Measurements from ENCODE around the gene ZNF366. TPM values are rescaled to one million over a fixed set of nuclear protein-coding genes. Genes with fewer than 3 reads are reported as not detected.

ZNF366 gene
- total RNA-seq, 2 experiments from 2014 or later, result not detected

DNA sequence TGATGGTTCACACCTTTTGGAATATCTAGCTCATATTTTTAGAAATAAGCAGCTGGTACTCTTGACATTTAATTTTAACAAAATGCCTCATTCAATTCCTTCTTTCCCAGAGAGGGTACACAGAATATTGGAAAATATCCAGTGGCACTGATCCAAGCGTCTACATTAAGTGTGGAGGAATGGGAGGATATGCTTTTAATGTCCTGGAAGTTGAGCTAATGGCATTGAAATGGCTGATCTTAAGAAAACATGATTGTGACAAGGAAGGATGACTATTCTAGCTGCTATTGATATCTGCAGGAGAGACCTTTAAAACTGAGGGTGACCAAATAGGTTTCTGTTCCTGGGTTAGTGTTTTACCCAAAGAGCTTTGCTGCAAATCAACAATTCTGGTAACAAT is 30.0 kb downstream of the ZNF366 start:
- ChIA-PET POLR2A (no interaction called here), CTCF (no interaction called here)
- H3K4me3 Mint-ChIP-seq, result no peak overlapping the region
- peaks cover 29% of the 10 kb centered on the region for H3K27me3 Mint-ChIP-seq
- no peaks in the 10 kb centered on the region for H3K4me1 Mint-ChIP-seq
- H3K36me3 Mint-ChIP-seq (ENCODE audit: low read depth), result no peaks in the 10 kb centered on the region
- H3K27ac Mint-ChIP-seq, result no peak overlapping the region
- H3K9me3 Mint-ChIP-seq, result no peaks in the 10 kb centered on the region
- no peak for DNase-seq

DNA sequence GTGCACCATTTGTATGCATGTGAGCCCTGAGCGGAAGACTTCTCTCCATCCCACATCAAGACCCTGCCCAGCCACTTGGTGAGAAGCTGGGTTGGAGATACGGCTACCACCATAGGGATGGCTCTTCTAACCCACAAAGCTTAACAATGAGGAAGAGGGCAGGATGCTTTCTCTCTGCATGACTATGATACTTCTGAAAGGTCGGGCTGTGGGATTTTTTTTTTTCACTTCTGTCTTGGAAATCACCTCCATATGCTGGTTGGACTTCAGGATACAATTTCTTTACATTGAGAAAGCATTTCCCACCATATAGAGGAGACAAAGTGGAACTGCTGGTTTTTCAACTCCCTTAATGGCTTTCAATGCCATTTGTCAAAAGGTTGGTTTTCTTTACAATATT is 30.5 kb downstream of the ZNF366 start:
- no peak for DNase-seq
- ChIA-PET CTCF (no interaction called here), POLR2A (no interaction called here)
- H3K4me3 Mint-ChIP-seq, result no peak overlapping the region
- no peaks in the 10 kb centered on the region for H3K4me1 Mint-ChIP-seq
- no peaks in the 10 kb centered on the region for H3K36me3 Mint-ChIP-seq (ENCODE audit: low read depth)
- H3K9me3 Mint-ChIP-seq, result no peaks in the 10 kb centered on the region
- no peak overlapping the region for H3K27ac Mint-ChIP-seq
- H3K27me3 Mint-ChIP-seq, result peaks cover 29% of the 10 kb centered on the region

DNA sequence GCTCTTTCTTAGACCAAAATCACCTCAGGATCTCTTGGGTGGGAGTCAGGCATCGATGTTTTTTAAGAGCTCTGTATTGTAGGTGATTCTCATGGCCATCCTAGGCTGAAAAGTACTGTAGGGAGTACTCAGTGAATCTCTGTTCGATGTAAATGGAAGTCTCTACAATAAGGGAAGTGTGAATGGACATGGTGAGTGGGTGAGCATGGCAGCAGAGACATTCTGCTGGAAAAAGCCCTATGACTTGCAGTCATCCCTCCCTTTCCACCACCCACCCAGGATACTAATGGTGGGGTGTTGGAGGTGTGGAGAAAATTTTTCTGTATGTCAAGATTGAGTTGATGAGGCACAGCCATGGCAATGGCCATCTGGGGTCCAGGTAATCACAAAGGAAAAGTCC is 30.9 kb downstream of the ZNF366 start:
- ChIA-PET POLR2A (no interaction called here), CTCF (no interaction called here)
- Mint-ChIP-seq H3K27me3 (peaks cover 29% of the 10 kb centered on the region), H3K27ac (no peak overlapping the region), H3K9me3 (no peaks in the 10 kb centered on the region), H3K36me3 (ENCODE audit: low read depth) (no peaks in the 10 kb centered on the region), H3K4me3 (no peak overlapping the region), H3K4me1 (no peaks in the 10 kb centered on the region)
- DNase-seq, result no peak

DNA sequence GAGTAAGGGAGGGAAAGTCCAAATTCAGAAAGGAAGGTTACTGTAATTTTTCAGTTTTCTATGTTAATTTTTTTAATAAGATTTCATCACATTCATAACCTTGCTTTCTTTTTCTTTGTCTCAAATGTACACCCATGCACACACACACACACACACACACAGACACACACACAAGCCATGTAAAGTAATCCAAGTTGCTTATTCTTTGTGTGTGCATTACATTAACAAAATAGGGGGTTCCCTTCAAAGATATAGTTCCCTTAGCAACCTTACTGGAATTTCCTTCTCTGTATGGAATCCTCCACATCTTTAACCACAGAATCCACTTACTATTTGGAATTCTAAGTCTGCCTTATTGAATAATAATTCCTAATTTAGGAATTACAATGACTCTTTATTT is 32.7 kb downstream of the ZNF366 start:
- Mint-ChIP-seq H3K27me3 (peaks cover 31% of the 10 kb centered on the region), H3K4me1 (no peaks in the 10 kb centered on the region), H3K4me3 (no peak overlapping the region), H3K27ac (no peak overlapping the region), H3K36me3 (ENCODE audit: low read depth) (no peaks in the 10 kb centered on the region), H3K9me3 (no peaks in the 10 kb centered on the region)
- no peak for DNase-seq
- ChIA-PET CTCF (no interaction called here), POLR2A (no interaction called here)

DNA sequence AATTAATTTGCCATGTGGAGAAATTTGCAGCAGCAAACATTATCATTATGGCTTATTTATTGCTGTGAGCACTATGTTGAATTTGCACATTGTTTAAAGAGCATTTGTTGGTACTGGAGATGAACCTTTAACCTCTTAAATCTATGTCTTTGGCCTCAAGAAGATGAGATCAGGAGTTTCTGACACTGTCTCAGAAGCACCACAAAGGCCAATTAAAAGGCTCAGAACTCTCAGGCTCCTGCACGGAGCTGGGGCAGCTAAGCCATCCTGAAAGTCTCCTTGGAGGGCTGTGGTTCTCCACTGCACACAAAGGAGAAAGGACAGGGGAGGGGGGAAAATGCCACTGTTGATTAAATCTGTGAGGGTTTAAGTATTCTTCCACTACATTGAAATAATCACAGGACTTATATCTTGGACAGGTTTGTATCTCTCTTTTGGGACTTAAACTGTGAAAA is 33.1 kb downstream of the ZNF366 start:
- no peaks in the 10 kb centered on the region for H3K4me1 Mint-ChIP-seq
- H3K4me3 Mint-ChIP-seq, result no peak overlapping the region
- CTCF ChIA-PET, result no interaction called here
- peaks cover 31% of the 10 kb centered on the region for H3K27me3 Mint-ChIP-seq
- POLR2A ChIA-PET, result no interaction called here
- H3K27ac Mint-ChIP-seq, result no peak overlapping the region
- no peaks in the 10 kb centered on the region for H3K36me3 Mint-ChIP-seq (ENCODE audit: low read depth)
- H3K9me3 Mint-ChIP-seq, result no peaks in the 10 kb centered on the region
- DNase-seq, result no peak

DNA sequence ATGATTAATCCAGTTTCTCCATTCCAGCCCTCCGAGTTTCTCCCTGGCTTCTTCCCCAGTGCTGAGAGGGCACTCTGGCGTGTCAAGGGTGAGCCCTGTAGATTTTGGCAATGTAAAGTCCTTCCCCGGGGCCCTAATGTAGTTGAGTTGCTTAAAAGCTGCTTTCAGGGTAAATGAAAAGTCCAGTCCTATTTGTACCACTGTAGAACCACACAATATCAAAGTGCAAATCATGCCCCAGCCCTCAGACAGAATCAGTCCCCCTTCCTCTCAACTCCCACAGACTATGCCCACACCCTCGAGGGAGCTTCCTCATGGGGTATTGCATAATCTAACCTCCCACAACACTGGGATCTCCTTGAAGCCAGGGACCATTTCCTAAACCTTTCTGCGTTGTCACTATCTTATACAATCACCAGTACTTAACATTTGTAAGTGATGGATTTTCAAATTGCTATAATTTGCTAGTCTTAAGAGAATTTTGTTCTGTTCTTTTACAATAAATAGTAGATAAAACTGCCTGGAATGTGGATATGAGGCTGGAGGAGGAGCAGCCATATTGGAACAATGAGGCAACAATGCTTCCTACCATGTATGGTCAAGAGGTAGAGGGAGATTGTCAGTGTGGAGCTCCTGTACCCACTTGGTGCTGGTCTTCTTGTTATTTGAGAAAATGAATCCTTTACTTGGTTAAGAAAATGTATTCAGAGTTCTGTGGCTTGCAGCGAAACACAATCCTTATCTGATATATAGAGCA is 34.4 kb downstream of the ZNF366 start:
- H3K27ac Mint-ChIP-seq, result no peak overlapping the region
- peaks cover 33% of the 10 kb centered on the region for H3K27me3 Mint-ChIP-seq

DNA sequence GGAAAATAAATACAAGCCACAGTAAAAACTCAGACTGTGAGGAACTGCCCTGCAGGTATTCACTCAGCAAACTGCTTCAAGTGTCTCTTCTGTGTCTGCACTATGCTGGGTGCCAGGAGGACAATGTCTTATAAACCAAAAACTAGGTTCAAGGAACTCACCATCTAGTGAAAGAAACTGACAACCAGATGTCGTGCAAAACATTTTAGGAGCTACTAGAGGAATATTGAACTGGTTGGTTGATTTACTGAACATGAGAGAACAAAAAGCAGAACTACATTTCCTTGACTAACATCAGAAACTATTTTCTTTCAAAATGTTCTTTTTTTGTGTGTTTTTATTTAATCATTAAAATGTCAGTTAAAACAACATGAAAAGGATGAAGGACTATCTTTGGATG is 35.2 kb downstream of the ZNF366 start:
- CTCF ChIA-PET, result no interaction called here

More for the DNA sequence above, 34.4 kb downstream of the ZNF366 start:
- ChIA-PET POLR2A (no interaction called here), CTCF (no interaction called here)
- Mint-ChIP-seq H3K4me3 (no peak overlapping the region), H3K9me3 (no peaks in the 10 kb centered on the region), H3K36me3 (ENCODE audit: low read depth) (no peaks in the 10 kb centered on the region), H3K4me1 (no peaks in the 10 kb centered on the region)
- DNase-seq, result no peak

DNA sequence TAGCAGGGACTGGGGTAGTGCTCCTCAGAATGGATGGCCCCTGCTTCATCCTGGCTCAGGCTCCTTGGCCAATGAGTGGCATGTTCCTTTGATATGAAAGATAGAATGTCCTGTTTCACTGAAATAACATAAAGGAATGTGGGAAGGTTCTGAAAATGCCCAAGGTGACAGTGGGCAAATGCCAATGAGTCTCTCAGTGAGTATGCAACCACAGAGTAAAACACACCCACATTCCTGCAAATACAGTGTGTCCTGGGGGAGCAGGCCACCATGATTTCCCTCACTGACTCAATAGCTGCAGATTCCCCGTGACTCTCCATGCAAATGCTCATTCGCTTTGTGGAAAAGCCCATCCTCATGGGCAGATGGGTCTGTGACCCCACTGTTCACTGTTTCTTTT is 36.4 kb downstream of the ZNF366 start:
- H3K27me3 Mint-ChIP-seq, result peaks cover 27% of the 10 kb centered on the region
- ChIA-PET CTCF (no interaction called here), POLR2A (no interaction called here)
- H3K4me3 Mint-ChIP-seq, result no peak overlapping the region
- H3K9me3 Mint-ChIP-seq, result no peaks in the 10 kb centered on the region
- no peak overlapping the region for H3K27ac Mint-ChIP-seq
- DNase-seq, result no peak
- no peaks in the 10 kb centered on the region for H3K36me3 Mint-ChIP-seq (ENCODE audit: low read depth)
- H3K4me1 Mint-ChIP-seq, result no peaks in the 10 kb centered on the region

More for the DNA sequence above, 35.2 kb downstream of the ZNF366 start:
- POLR2A ChIA-PET, result no interaction called here
- Mint-ChIP-seq H3K4me3 (no peak overlapping the region), H3K27me3 (peaks cover 33% of the 10 kb centered on the region), H3K4me1 (no peaks in the 10 kb centered on the region), H3K36me3 (ENCODE audit: low read depth) (no peaks in the 10 kb centered on the region), H3K9me3 (no peaks in the 10 kb centered on the region), H3K27ac (no peak overlapping the region)
- no peak for DNase-seq

DNA sequence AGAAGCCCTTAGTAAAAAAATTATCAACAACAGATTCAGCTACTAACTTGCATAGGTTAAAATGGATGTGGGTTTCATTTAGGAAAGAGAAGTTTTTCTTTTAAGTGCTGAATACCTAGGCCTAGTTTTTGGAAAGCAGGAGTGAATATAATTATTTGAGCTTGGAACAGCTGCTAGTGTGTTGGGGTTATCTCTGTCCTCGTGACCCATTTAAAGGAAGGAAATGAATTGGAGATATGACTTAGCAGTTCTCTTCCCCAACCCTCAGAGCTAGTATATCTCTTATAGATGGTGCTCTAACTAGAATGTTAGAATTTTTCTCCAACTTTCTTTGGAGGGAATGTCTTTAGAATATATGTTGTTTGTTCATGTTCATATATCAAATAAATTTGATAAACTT is 38.6 kb downstream of the ZNF366 start:
- Mint-ChIP-seq H3K9me3 (no peaks in the 10 kb centered on the region), H3K4me3 (no peak overlapping the region), H3K27me3 (peaks cover 24% of the 10 kb centered on the region), H3K36me3 (ENCODE audit: low read depth) (no peaks in the 10 kb centered on the region), H3K27ac (no peak overlapping the region), H3K4me1 (no peaks in the 10 kb centered on the region)
- no peak for DNase-seq
- POLR2A ChIA-PET, result no interaction called here
- CTCF ChIA-PET, result no interaction called here

DNA sequence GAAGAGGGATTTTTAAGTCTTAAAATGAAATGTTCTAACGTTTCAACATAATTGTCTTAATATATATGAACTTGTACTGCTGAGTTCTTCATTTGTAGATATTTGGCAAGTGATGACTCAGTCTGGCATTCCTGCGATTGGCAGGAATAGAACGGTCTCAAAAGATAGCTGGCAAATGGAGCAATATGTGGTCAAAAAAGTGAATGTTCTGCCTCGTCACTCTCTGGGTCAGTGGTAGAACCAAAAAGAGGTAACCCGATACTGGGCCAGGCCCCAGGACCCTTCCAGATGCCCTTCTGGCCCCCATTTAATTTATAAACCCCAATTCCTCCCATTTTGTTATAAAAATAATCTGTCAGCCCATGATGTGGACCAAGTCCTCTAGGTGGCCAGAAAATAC is 39.2 kb downstream of the ZNF366 start:
- no peak overlapping the region for H3K27ac Mint-ChIP-seq
- DNase-seq, result no peak
- H3K4me3 Mint-ChIP-seq, result no peak overlapping the region
- H3K9me3 Mint-ChIP-seq, result no peaks in the 10 kb centered on the region
- no peaks in the 10 kb centered on the region for H3K4me1 Mint-ChIP-seq
- CTCF ChIA-PET, result no interaction called here
- H3K36me3 Mint-ChIP-seq (ENCODE audit: low read depth), result no peaks in the 10 kb centered on the region
- POLR2A ChIA-PET, result no interaction called here
- peaks cover 22% of the 10 kb centered on the region for H3K27me3 Mint-ChIP-seq

DNA sequence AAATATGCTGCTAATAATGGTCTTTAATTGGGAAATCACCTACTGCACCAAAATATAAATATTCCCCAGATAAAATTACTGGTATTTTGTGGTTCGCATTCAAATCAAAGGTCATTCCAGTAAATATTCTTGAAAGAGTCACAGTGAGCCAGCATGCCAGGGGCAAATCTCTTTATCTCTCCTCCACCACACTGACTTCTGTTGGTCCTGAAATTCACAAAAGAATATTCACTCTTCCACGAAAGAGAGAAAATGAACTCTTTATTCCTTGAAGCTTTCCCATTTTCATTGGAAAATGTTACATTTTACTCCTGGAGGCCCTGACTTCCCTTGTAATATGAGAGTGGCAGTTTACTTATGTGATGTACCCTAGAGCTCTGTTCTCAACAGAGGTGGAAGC is 39.7 kb downstream of the ZNF366 start:
- H3K4me3 Mint-ChIP-seq, result no peak overlapping the region
- no peak for DNase-seq
- no peaks in the 10 kb centered on the region for H3K36me3 Mint-ChIP-seq (ENCODE audit: low read depth)
- CTCF ChIA-PET, result no interaction called here
- no peaks in the 10 kb centered on the region for H3K4me1 Mint-ChIP-seq
- POLR2A ChIA-PET, result no interaction called here
- H3K27me3 Mint-ChIP-seq, result peaks cover 18% of the 10 kb centered on the region
- H3K27ac Mint-ChIP-seq, result no peak overlapping the region
- no peaks in the 10 kb centered on the region for H3K9me3 Mint-ChIP-seq

DNA sequence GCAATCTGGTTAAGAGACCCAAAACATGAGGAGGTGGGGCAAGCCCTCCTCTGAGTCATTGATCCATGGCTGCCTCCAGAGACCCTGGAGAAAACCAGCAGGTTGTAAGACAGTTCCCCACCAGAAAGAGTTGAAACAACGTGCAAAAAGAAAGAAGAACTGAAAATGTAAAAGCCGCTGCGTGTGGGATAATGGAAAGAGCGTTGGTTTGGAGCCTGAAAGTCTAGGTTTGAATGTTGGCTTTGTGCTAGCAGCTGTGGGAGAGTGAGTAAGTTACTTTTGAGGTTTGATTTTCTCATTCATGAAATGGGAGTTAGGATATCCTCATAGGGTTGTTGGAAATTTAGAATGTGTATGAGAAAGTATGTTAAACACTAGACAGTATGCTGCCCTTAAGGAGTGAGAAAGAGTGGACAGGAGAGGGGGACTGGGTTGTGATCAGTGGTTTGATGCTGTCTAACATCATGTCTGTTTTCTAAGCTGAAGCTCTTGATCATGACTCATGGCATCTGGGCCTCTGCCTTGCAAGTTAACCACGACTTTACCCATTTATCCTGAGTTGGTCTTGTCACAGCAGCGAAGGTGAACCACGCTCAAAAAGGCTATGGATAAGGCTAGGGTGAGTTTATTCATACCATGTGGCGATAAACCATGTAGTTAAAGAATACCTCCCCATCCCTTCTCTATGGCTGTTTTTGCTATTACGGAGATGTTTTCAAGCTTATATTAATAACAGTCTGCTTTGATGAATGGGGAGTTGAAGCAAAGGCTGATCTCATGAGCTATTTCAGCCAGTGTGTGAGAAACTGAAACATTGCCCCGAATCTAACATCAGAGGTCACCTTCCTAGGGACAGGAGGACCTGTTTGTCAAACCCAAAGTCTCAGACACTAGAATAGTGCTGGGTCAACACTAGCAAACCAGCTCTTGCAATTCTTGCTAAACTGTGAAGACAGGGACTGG is 41.3 kb downstream of the ZNF366 start:
- no peak for DNase-seq
- Mint-ChIP-seq H3K4me1 (no peaks in the 10 kb centered on the region), H3K27ac (no peak overlapping the region), H3K4me3 (no peak overlapping the region), H3K9me3 (no peaks in the 10 kb centered on the region), H3K36me3 (ENCODE audit: low read depth) (no peaks in the 10 kb centered on the region), H3K27me3 (peaks cover 16% of the 10 kb centered on the region)
- ChIA-PET POLR2A (no interaction called here), CTCF (no interaction called here)

DNA sequence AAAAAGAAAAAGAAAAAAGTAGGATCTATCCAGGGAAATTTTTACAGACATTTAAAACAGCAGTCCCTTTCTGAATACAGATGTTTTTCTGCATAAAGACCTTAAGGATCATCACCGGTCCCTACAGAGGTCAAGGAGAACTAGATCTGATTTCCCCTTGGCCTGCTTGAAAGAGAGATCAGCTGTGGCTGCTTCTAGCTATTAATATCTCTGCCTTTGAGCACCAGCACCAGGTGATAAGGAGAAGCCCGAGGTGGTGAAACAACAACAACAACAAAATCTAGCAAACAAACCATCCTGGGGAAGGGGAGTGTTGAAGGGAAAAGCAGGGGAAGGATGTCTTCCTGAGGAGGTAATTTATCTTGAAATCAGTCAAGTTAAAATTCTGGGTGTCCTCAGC is 42.1 kb downstream of the ZNF366 start:
- Mint-ChIP-seq H3K4me3 (no peak overlapping the region), H3K36me3 (ENCODE audit: low read depth) (no peaks in the 10 kb centered on the region), H3K9me3 (no peaks in the 10 kb centered on the region), H3K27me3 (peaks cover 11% of the 10 kb centered on the region), H3K4me1 (no peaks in the 10 kb centered on the region), H3K27ac (no peak overlapping the region)
- DNase-seq, result no peak
- ChIA-PET CTCF (no interaction called here), POLR2A (no interaction called here)

DNA sequence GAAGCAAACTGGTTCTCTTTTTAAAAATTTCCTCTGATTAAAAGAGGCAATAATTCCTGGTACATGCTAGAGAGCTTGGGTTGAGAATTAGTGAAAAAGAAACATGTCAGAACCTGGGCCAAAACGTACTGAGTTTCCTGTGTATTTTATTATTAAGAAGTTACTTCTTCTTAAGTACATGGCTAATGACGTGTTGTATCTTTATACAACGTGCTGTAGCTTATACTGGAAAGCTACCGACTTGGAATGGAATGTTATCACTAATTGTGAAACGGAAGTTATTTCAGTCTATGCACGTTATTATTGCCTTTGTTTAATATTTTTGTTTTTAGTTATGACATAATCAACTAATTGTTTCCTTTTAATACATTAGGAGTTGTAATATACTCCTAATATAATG is 43.1 kb downstream of the ZNF366 start:
- Mint-ChIP-seq H3K4me3 (no peak overlapping the region), H3K4me1 (no peaks in the 10 kb centered on the region), H3K36me3 (ENCODE audit: low read depth) (no peaks in the 10 kb centered on the region), H3K27ac (no peak overlapping the region), H3K27me3 (peaks cover 9% of the 10 kb centered on the region), H3K9me3 (no peaks in the 10 kb centered on the region)
- ChIA-PET POLR2A (no interaction called here), CTCF (no interaction called here)
- DNase-seq, result no peak

Measured in activated CD4-positive, alpha-beta memory T cell treated with anti-CD3 and anti-CD28 coated beads, Interleukin-2, amount 10 ng/mL, durations not matched to agents 7 days and 5 days (primary cell).